Activated CD8-positive, alpha-beta memory T cell treated with anti-CD3 and anti-CD28 coated beads, Interleukin-2, amount 50 U/mL, for 24 hours (primary cell): ENCODE measurements around the gene C2CD3.

Experiments
- DNase-seq: peaks from one replicate; pipeline ENCODE4 v3.0.0-alpha.2; 2020; ENCODE audit errors: extremely low read depth

C2CD3 gene

DNA sequence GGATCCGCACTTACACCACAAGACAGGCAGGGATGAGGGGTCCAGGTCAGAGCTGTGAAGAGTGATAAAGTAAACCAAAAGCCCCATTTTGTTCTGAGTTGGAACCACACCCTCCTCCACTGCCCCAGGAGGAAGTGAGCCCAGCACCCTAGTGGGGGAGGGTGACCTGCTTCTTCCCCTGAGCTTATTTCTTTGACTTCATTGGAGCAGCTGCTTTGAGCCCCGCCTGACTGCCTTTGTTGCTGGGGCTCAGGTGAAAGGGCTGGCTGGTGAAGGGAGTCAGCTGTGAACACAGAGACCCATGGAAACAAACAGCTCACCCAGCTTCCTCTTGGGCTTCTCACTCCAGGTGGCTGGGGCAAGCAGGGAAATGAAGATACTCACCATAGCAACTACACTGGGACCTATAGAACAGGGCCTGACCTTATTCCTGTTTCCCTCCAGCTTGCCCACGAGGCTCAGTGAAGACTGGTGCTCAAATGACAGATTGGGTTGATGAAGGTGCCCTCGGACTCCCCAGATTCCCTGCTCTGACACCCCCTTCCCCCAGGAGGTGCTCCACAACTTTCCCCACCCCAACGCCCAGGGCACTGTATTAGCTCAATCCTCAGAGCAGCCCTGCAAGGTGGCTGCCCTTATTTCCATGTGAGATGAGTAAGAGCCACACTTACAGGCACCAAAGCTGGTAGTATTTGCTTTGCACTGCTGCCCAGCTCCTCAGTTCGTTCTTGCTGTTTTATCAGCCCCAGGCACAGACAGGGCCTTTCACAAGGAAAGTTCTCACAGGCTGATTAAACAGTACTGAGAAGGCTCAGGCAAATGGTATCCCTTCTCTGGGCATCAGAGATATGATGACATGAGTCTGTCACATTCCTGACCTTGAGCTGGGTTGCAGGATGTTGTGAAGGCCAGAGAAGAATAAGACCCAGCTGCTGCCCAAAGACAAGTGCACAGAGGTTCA lies 190.5 kb downstream of the C2CD3 start:
- peak; percentile 34 for DNase-seq

DNA sequence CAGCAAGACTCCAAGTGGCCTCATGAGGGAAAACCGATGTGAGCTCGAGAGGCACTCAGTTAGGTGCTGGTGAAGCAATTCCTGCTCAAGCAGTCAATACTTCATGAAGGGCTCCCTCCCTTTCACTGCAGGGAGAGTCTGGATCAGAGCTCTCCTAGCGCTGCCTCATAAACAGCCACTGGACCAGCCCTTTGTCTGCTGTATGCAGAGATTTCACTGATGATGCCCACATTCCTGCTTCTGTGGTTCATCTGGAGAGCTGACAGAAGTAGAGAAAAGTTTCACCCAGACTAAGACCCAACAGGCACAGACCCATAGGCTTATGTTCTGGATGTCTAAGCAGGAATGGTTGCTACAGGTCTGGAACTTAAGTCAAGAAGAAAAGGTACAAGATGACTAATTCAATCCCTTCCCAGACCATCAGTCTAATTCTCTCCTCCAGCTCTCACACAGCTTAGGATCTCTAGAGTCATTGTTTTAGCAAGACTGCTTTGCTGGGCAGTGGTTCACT lies 192.2 kb downstream of the C2CD3 start:
- DNase-seq, result no peak

DNA sequence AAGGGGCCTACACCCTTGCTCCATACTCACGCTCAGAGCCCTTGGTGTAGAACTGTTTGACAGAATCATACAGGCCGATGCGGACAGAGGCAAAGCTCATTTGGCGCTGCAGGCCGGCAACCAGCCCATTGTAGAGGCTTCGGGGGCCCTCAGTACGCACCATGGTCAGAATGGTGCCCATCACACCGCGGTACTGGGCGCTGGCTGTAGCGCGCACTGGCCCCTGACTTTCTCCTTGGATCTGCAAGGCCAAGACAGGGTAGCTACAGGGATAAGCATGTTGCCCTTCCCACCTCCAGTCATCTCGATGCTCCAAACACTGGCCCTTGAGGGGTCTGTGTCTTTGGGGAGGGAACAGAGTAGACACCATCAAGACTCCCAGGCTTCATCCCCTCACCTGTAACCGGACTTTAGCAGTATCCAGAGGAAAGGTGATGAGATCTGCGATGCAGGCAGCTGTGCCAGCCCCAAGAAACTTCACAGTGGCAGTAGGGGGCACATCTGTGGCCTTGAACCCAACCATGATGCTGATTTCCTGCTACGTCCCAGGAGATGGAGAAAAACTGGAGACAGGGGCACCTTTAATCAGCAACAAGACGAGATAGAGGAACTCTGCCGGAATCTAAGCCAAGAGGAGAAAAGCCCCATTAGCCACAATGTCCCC lies 192.8 kb downstream of the C2CD3 start:
- no peak for DNase-seq

DNA sequence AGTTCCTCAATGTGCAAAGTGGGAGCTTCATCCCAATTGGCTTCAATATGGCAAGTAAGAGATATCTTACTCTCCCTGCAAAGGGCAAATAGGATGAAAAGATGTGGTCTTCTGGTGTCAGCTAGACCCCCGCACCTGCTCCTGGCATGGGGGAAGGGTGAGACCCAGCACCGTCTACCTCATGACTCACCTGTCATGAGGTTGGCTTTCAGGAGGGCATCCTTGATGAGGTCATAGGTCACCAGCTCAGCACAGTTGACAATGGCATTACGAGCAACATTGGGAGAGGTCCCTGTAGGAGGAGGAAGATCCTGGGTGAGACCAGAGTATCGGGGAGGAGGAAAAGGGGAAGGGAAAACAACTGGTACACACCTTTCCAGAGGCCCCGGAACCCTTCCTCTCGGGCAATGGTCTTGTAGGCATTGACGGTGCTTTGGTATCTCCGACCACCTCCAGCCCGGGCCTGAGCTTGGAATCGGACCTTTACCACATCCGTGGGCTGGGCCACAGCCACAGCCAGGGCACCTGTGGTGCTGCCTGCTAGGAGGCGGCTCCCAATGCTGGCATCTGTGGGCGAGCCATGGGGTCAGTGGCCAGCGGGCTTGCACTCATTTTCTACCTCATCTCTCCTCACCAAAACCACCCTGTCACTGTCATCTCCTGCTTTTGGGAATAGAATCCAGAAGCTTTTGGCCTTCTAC lies 194.2 kb downstream of the C2CD3 start:
- no peak for DNase-seq

DNA sequence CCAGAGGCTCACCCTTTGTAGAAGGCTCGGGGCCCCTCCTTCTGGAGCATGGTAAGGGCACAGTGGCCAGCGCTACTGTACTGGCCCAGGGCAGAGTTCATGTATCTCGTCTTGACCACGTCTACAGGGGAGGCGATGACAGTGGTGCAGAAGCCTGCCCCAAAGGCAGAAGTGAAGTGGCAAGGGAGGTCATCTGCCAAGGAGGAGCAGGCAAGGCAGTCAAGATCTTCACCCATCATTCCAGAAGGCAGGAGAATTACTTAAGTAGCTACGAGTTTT lies 195.4 kb downstream of the C2CD3 start:
- no peak for DNase-seq

DNA sequence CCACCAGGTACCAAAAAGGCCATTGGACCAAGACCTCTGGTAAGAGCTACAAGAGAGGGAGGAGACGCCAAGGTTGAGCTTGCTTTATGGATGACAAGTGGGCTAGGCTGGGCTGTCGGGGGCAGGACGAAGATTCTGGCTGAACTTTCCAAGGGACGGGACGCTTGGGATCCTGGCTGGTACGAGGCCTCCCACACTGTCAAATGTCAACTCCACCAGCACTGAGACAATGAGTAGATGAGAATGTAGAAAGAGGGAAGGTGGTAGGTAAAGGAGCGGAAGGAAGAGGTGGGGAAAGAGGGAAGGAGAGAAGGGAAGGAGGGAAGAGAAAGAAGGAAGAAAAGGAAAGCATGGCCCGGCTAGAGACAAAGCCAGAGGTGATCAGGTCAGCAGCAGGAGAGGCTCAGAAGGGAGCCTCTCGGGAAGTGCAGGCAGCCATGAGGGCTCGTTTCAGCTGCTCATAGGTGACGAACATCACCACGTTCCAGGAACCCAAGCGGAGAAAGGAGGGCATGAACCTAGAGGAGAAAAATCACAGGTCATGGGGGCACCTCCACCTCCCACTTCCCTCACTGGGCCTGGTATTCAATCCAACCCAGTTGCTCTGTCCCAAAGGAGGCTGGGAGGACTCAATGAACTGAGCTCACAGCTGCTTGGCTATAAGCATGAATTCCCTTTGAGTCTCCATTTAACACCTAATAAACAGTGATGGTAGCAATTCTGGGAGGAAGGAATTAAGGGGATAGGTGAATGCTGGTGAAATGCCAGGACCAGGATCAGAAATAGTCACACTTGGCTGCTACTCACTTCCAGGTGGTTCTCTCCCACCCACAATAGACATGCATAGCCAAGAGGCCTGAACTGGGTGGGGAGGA lies 196.0 kb downstream of the C2CD3 start:
- DNase-seq, result no peak

DNA sequence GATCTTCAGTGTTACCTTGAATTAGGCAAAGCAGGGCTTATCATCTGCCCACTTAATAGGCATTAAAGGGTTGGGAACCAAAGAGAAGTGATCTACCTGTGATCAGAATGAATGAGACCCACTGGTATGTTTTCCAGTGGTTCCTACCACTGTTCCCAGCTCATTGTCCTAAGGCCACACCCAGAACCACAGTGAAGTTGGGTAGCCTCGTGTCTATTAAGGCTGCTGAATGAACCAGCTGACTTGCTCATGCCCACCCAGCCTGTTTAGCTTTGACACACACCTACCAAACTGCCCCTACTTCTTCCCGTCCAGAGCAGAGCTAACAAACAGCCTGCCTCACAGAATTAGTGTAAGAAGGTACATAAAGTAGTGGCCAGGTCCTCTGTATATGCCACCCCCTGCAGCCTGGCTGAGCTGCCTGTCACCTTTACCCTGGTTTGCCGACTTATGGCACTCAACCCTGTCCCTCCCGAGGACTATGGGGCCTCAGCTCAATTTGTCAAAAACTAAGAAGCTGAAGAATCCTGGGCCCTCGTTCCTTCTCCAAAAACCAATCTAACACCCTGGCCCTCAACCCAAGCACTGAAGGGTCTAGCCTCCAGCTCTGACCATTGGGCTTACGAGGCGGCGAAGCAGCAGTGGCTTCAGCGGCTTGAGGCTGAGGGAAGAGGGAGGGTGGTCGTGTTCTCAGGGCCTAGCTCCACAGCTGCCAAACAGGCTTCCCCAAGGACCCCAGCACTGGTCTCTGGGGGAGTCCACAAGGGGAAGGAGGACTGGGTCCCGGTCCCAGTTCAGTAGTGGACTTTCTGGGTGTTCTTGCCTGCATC lies 198.0 kb downstream of the C2CD3 start:
- no peak for DNase-seq

DNA sequence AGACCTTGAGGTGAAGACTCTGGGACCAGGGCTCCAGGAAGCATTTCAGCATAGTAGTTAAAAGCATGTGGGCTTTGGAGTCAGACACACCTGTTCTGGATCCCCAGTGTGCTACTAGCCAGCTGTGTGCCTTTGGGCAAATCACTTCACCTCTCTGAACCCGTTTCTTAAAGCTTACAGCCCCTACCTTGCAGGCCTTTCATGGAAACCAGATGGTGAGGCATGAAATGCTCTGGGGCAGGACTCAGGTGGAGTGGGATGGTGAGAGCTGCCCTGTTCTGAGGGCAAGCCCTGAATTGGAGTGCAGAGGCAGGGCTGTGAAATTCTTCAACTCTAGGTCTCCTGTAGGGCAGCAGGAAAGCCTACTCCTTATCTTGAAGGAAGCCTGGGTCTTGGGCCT lies 198.6 kb downstream of the C2CD3 start:
- no peak for DNase-seq

DNA sequence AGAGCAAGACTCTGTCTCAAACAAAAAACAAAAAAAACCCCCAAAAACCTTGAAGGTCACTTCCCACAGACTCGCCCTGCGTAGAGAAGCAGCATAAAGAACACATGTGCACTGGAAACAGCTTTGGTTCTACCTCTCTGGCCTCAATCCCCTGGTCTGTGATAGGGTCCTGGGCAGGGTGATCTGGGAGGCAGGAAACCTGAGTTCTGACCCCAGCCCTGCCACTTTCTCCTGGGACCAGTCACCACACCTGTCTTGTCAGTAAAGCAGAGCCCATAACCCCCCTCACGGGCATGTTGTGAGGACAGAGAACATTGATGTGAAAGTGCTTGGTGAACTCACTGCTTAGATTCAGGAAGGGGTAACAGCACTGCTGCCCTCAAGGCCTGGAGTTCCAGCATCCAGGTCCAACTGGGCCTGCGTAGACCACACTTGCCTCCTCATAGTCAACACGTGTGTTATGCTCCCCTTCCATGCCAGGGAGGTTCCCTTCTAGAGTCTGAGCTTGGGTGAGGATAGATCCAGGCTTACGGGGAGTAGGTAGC lies 199.6 kb downstream of the C2CD3 start:
- DNase-seq, result no peak

DNA sequence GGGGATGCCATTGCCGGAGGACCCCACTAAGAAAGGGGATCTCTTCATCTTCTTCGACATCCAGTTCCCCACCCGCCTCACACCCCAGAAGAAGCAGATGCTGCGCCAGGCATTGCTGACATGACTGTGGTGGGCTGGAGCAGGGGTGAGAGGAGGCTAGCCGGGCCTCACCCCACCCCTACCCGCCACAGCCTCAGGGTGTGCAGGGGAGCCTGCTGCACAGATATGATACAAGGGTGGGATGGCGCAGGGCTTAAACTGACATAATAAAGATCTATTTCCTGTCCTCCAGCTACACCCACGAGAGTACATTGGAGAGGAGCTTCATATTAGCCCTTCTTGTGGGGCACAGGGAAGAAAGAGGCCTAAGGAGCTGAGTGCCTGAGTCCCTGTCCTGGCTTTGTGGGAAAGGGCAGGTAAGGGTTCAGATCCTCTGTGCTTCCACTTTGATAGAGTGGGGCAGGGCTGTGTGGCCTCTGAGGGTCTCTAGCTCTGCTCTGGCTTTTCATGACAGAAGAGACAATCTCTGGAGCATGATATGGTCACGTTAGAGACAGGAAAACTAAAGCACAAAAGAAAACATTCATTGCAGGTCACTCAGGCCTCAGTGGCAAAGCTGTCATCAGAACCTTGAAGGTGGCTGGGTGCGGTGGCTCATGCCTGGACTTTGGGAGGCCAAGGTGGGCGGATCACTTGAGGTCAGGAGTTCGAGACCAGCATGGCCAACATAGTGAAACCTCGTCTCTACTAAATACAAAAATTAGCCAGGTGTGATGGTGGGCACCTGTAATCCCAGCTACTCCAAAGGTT lies 200.6 kb downstream of the C2CD3 start:
- no peak for DNase-seq

DNA sequence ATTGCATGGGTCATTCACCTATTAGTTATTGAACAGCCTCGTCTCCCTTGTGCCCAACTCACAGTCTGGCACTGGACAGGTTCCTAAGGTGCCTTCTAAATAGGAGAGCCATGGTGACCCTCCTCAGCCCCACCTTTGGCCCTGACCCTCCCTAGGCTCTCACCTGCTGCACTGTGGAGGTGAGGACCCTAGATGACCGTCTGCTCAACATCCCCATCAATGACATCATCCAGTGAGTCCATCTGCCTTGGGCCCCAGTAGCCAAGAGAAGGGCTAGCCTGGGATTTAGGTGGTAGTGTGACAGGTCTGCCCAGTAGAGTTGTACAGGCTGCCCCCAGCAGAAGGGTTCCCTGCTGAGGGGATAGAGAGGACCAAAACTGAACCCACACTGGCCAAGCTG lies 201.7 kb downstream of the C2CD3 start:
- no peak for DNase-seq

DNA sequence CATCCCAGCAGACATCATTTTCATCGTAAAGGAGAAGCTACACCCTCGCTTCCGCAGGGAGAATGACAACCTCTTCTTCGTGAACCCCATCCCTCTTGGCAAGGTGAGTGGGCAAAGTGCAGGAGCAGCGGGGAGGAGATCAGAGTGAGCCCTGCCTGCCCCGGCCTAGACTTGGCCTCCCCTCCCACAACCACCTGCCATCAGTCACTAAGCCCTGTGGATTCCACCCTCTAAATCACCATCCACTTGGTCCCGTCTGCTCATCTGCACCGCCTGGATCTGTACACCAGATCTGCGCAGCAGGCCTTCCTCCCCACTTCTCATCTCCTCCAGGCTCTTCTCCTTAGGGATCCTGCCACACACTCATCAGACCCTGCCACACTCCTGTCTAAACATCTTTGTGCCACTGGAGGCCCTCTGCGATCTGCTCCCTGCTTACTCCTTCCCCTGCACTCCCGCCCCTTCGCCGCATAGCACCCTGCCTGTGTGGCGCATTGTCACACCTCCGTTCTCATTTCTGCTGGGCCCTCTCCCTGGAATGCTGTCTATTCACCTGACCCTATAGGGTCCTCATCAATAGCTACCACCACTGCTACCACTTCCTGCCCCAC lies 202.3 kb downstream of the C2CD3 start:
- no peak for DNase-seq

DNA sequence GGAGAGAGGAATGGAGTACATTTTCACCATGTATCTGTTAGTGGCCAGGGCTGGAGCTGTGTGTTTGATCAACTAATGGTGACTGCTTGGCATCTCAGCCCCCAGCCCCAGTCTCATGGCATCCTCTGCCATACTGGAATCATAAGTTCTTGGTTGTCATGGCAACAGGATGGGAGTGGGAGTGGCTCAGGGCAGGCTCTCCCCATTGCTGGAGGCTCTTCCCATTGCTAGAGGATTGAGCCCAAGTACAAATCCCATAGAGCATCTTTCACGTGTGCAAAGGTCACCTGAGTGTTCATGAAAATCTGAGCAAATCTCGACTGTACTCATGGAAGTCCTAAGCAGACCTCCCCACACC lies 205.1 kb downstream of the C2CD3 start:
- no peak for DNase-seq

DNA sequence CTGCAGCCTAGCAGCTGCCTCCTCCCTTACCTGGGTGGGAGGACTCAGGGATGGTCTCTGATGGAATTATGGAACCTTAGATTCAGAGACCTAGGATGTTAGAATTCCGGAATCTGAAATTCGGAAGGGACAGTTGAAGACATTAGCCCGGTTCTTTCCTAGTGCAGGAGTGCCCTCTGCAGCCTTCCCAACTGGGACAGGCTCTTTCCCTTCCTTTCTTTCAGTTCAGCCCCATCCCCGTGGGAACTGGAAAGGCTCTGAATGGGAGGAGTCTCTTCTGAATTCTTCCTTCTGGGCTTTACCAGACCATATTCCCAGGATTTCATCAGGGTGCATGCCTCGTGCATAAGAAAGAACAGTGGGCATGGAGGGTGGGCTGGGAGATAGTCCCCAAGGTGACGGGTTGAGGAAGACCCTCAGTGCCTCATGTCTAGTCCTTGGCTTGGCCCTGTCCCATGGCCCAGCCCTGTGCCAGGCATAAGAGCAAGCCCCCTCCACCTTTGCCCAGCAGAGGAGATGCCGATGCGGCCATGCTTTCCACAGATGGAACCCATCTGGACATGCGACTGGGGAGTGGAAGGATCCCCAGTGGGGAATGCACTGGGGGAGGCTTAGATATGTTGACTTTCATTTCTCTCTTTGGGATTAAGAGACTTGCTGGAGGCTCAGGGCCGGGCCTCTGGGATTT lies 205.6 kb downstream of the C2CD3 start:
- no peak for DNase-seq

DNA sequence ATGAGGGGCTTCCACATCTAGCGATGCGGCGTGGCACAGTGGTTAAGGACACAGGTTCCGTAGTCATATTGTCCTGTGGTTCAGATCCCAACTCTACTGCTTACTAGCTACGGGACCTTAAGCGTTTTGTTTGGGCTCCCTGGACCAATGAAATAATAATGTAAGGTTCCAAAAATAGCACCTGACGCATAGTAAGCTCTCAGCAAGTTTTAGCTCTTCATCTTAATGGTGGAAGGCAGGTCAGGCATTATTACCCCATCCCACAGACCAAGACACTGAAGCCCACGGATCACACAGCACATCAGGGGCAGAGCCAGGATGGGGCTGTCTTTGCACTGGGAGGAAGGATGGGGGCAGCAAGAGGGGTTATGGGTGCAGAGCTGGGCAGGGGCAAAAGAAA lies 206.9 kb downstream of the C2CD3 start:
- DNase-seq, result no peak
